Measurements from ENCODE around the gene OCA2. TPM values are rescaled to one million over a fixed set of nuclear protein-coding genes. Genes with fewer than 3 reads are reported as not detected.

The OCA2 gene
- total RNA-seq, 1 experiment from 2014 or later, result 0.13 TPM

- Histone ChIP-seq H3K4me1 (ENCODE audit: control insufficient read depth, insufficient read depth, low read length) (no peaks in the 10 kb centered on the region), H3K27ac (ENCODE audit: low read length) (no peak overlapping the region), H3K27me3 (ENCODE audit: control insufficient read depth, insufficient read depth, low read length) (no peaks in the 10 kb centered on the region), H3K9me3 (ENCODE audit: control insufficient read depth, insufficient read depth, low read depth, low read length) (no peaks in the 10 kb centered on the region), H3K36me3 (ENCODE audit: control insufficient read depth, insufficient read depth, low read length) (no peaks in the 10 kb centered on the region), H3K4me3 (ENCODE audit: low read depth in 2 of 2, low read length in 2 of 2) (no peak overlapping the region)
- in situ Hi-C loops (cut with HindIII; ENCODE audit: low pct_unique_long_range_greater_than_20kb, low sequenced_read_pairs) (no loop called here), intact Hi-C loops (cut with micrococcal nuclease; ENCODE audit: unreplicated experiment) (no loop called here)
- ChIA-PET POLR2A (no interaction called here), CTCF (no interaction called here)
- DNase-seq (ENCODE audit: low read depth, low spot score) (no peak), ATAC-seq (no peak)
- TF ChIP-seq SIN3A (IDR thresholded peaks at IDR 0.05; ENCODE audit: borderline replicate concordance, insufficient read depth, low read depth, low read length) (no peak), POLR2AphosphoS5 (IDR thresholded peaks at IDR 0.05; ENCODE audit: low read depth, low read length) (no peak), TCF7L2 (IDR thresholded peaks at IDR 0.05; ENCODE audit: low read depth, low read length) (no peak), REST (IDR thresholded peaks at IDR 0.05; ENCODE audit: insufficient read depth in 1 of 2, low read depth in 2 of 2, low read length in 1 of 2) (no peak), CTCF (IDR thresholded peaks at IDR 0.05) (no peak)
- no TSS peak for BruUV-seq (replicated peaks)
Observed at GRCh38 chr15:27782125-27782524, 317.0 kb downstream of the OCA2 start.

GRCh38 chr15:27776501-27776900 lies 322.6 kb downstream of the OCA2 start:
- intact Hi-C loops (cut with micrococcal nuclease; ENCODE audit: unreplicated experiment) (no loop called here), in situ Hi-C loops (cut with HindIII; ENCODE audit: low pct_unique_long_range_greater_than_20kb, low sequenced_read_pairs) (no loop called here)
- no peak for DNase-seq (ENCODE audit: low read depth, low spot score)
- Histone ChIP-seq H3K4me3 (ENCODE audit: low read depth in 2 of 2, low read length in 2 of 2) (no peak overlapping the region), H3K27ac (ENCODE audit: low read length) (no peak overlapping the region), H3K9me3 (ENCODE audit: control insufficient read depth, insufficient read depth, low read depth, low read length) (no peaks in the 10 kb centered on the region), H3K27me3 (ENCODE audit: control insufficient read depth, insufficient read depth, low read length) (no peaks in the 10 kb centered on the region), H3K4me1 (ENCODE audit: control insufficient read depth, insufficient read depth, low read length) (no peaks in the 10 kb centered on the region), H3K36me3 (ENCODE audit: control insufficient read depth, insufficient read depth, low read length) (no peaks in the 10 kb centered on the region)
- no TSS peak for BruUV-seq (replicated peaks)
- TF ChIP-seq SIN3A (IDR thresholded peaks at IDR 0.05; ENCODE audit: borderline replicate concordance, insufficient read depth, low read depth, low read length), result no peak
- TF ChIP-seq REST (IDR thresholded peaks at IDR 0.05; ENCODE audit: insufficient read depth in 1 of 2, low read depth in 2 of 2, low read length in 1 of 2), result no peak
- TF ChIP-seq TCF7L2 (IDR thresholded peaks at IDR 0.05; ENCODE audit: low read depth, low read length), result no peak
- TF ChIP-seq CTCF (IDR thresholded peaks at IDR 0.05), result no peak
- no peak for TF ChIP-seq POLR2AphosphoS5 (IDR thresholded peaks at IDR 0.05; ENCODE audit: low read depth, low read length)
- CTCF ChIA-PET, result no interaction called here
- POLR2A ChIA-PET, result no interaction called here
- ATAC-seq, result no peak

Data from Panc1 (cell line).